Lower leg skin (tissue), 4 donors: Measurements from ENCODE around the gene CIZ1. TPM values are rescaled to one million over a fixed set of nuclear protein-coding genes. Genes with fewer than 3 reads are reported as not detected.

ENCODE experiments used
- DNase-seq, 2 donors: peaks; one replicate each; pipeline ENCODE4 v3.0.0-alpha.2; 2019; ENCODE audit warnings: low spot score in 2 of 2
- H3K4me3 ChIP-seq: fragments of 200-600 bp; sonication (generic); 2 replicates; pipeline ENCODE4 v1.5.1; 2017; ENCODE audit warnings: mild to moderate bottlenecking, low read depth; ENCODE audit not compliant: poor library complexity, severe bottlenecking
- CTCF ChIP-seq, 3 donors: fragments of 450-650 bp; IDR thresholded peaks; one replicate each; pipeline ENCODE4 v1.5.1; 2016; ENCODE audit warnings: antibody characterized with exemption in 3 of 3, mild to moderate bottlenecking in 3 of 3, moderate library complexity in 2 of 3
- POLR2A ChIP-seq, 2 donors: fragments of 450-650 bp; IDR thresholded peaks; one replicate each; pipeline ENCODE4 v1.6.1; 2016 to 2017; ENCODE audit warnings: antibody characterized with exemption in 2 of 2, mild to moderate bottlenecking in 1 of 2, moderate library complexity in 1 of 2
- WGBS, 2 donors: methylation state at CpG; one replicate each; pipeline ENCODE4 v1.1.5; 2018; 5-methylcytosine and 5-hydroxymethylcytosine counted together
- intact Hi-C: fragments of 100-400 bp; cut with DNase I; formaldehyde crosslinking; loops from one replicate; pipeline ENCODE4 v1.15.0; 2023; ENCODE audit warnings: low total_unique reads
- total RNA-seq, 4 donors: library from RNA; depleted of rRNA; stranded (reverse); fragments of >200 nt; gene quantifications; one replicate each; pipeline ENCODE4 v1.1.0, GENCODE V29; 2016

CIZ1 gene
- total RNA-seq, 4 donors from 2014 or later = 71.6 to 135 (median 83.9) TPM

GRCh38 chr9:128175726-128176125, 15.6 kb downstream of the CIZ1 start:
- H3K4me3 ChIP-seq = no peak overlapping the region
- no peak for DNase-seq
- intact Hi-C loops = no loop called here
- no peak for TF ChIP-seq CTCF (IDR thresholded peaks at IDR 0.05)
- TF ChIP-seq POLR2A (IDR thresholded peaks at IDR 0.05) = no peak
- WGBS, 2 donors = 77 to 86% methylated on average over 2 of the region's 2 CpGs

GRCh38 chr9:128175102-128175563, 16.2 kb downstream of the CIZ1 start:
- 68 to 78% methylated on average over 8 of the region's 8 CpGs for WGBS, 2 donors
- intact Hi-C loops = no loop called here
- TF ChIP-seq POLR2A (IDR thresholded peaks at IDR 0.05) (no peak), CTCF (IDR thresholded peaks at IDR 0.05) (no peak)
- H3K4me3 ChIP-seq = no peak overlapping the region
- DNase-seq = no peak

GRCh38 chr9:128174062-128174461, 17.3 kb downstream of the CIZ1 start:
- no peak for TF ChIP-seq CTCF (IDR thresholded peaks at IDR 0.05)
- no peak for TF ChIP-seq POLR2A (IDR thresholded peaks at IDR 0.05)
- no peak for DNase-seq
- 80 to 96% methylated on average over 4 of the region's 4 CpGs for WGBS, 2 donors

GRCh38 chr9:128169925-128170324, 21.4 kb downstream of the CIZ1 start:
- 81 to 82% methylated on average over 8 of the region's 8 CpGs for WGBS, 2 donors
- intact Hi-C loops = no loop called here
- DNase-seq = no peak
- H3K4me3 ChIP-seq = no peak overlapping the region
- TF ChIP-seq CTCF (IDR thresholded peaks at IDR 0.05) (no peak), POLR2A (IDR thresholded peaks at IDR 0.05) (no peak)

More at GRCh38 chr9:128174062-128174461, 17.3 kb downstream of the CIZ1 start:
- no peak overlapping the region for H3K4me3 ChIP-seq
- intact Hi-C loops = no loop called here

- no peak overlapping the region for H3K4me3 ChIP-seq
- 92 to 94% methylated on average over 8 of the region's 8 CpGs for WGBS, 2 donors
- TF ChIP-seq POLR2A (IDR thresholded peaks at IDR 0.05) = no peak
- TF ChIP-seq CTCF (IDR thresholded peaks at IDR 0.05) = no peak
- intact Hi-C loops = no loop called here
- DNase-seq = no peak
Observed at GRCh38 chr9:128169492-128169891, 21.9 kb downstream of the CIZ1 start.

GRCh38 chr9:128168731-128169308, 22.6 kb downstream of the CIZ1 start:
- 87 to 91% methylated on average over 8 of the region's 8 CpGs for WGBS, 2 donors

More at GRCh38 chr9:128168731-128169308, 22.6 kb downstream of the CIZ1 start:
- no peak for DNase-seq
- TF ChIP-seq POLR2A (IDR thresholded peaks at IDR 0.05) = no peak
- no peak for TF ChIP-seq CTCF (IDR thresholded peaks at IDR 0.05)
- intact Hi-C loops = no loop called here
- H3K4me3 ChIP-seq = no peak overlapping the region
